ENCODE measurements around the gene PITPNM3. TPM values are rescaled to one million over a fixed set of nuclear protein-coding genes. Genes with fewer than 3 reads are reported as not detected.

PITPNM3 gene
- total and polyA plus RNA-seq, 2 of the 13 experiments (the other 11 are each of a cell fraction or from before 2014, with no cell fraction given), result 0.13 to 0.29 TPM

- Histone ChIP-seq H3K36me3 (replicated peaks in 1 of 2; ENCODE audit: control insufficient read depth in 1 of 2, insufficient read depth in 2 of 2, low read length in 2 of 2) (no peaks in the 10 kb centered on the region), H3K4me3 (replicated peaks in 1 of 3; ENCODE audit: insufficient read depth in 1 of 3, low read depth in 2 of 3, low read length in 3 of 3) (no peak overlapping the region), H3K9ac (ENCODE audit: insufficient read depth, low read depth, low read length) (no peak overlapping the region), H4K20me1 (ENCODE audit: insufficient read depth, low read length) (no peaks in the 10 kb centered on the region), H2AFZ (ENCODE audit: low read length) (no peak overlapping the region), H3K27ac (ENCODE audit: extremely low read length, insufficient read depth, low read length) (no peak overlapping the region), H3K79me2 (ENCODE audit: insufficient read depth, low read length) (no peaks in the 10 kb centered on the region), H3K9me3 (ENCODE audit: low read length) (no peaks in the 10 kb centered on the region; the same call in 1 of the 2 replicates), H3K4me2 (ENCODE audit: low read depth, low read length) (no peak overlapping the region), H3K4me1 (ENCODE audit: insufficient read depth, low read length) (no peaks in the 10 kb centered on the region), H3K27me3 (ENCODE audit: control insufficient read depth in 1 of 2, insufficient read depth in 2 of 2, low read length in 2 of 2) (no peaks in the 10 kb centered on the region)
- in situ Hi-C loops (cut with HindIII; ENCODE audit: extremely low pct_ligation_motif_present, low pct_unique_long_range_greater_than_20kb) (no loop called here), intact Hi-C loops (cut with micrococcal nuclease; ENCODE audit: unreplicated experiment) (no loop called here)
- FAIRE-seq (no peak), ATAC-seq (no peak), DNase-seq (ENCODE audit: low spot score) (no peak)
- ChIA-PET POLR2A (no interaction called here), CTCF (ENCODE audit: low intra/inter-chr PET ratio, low total read pairs) (no interaction called here)
- 40% methylated on average over 11 of the region's 23 CpGs for WGBS (ENCODE audit: low lambda C conversion rate)
- TF ChIP-seq RBFOX2 (IDR thresholded peaks at IDR 0.05; ENCODE audit: low read depth, low read length) (no peak), PLSCR1 (CRISPR knock-in tag; IDR thresholded peaks at IDR 0.05; ENCODE audit: borderline replicate concordance) (no peak), NBN (conservative IDR thresholded peaks at IDR 0.05) (no peak), UBTF (CRISPR knock-in tag; IDR thresholded peaks at IDR 0.05) (no peak), ZNF737 (CRISPR knock-in tag; IDR thresholded peaks at IDR 0.05; ENCODE audit: borderline replicate concordance) (no peak), CCAR2 (optimal IDR thresholded peaks at IDR 0.05; ENCODE audit: low read depth, low read length) (no peak), JUND (CRISPR knock-in tag; IDR thresholded peaks at IDR 0.05) (no peak)
- BruUV-seq (replicated peaks), result no TSS peak
Observed at GRCh38 chr17:6468051-6468790, 88.1 kb downstream of the PITPNM3 start.

Measured in HepG2 (cell line).